Transverse colon (tissue), 4 donors: ENCODE results near the gene SERPINA1. TPM values are rescaled to one million over a fixed set of nuclear protein-coding genes. Genes with fewer than 3 reads are reported as not detected.
A peak's percentile ranks its signal among the peaks of the same experiment; 100 is the strongest.
"Not testable (repeated sequence)": the region's sequence is repeated elsewhere in the genome, so short reads cannot be mapped to it uniquely, and the experiment has no call there.

Experiments
- DNase-seq: peaks from one replicate; pipeline ENCODE4 v3.0.0-alpha.2; 2019
- H3K27ac ChIP-seq, 4 donors: fragments of 200-600 bp; sonication (generic); 2 replicates each; pipeline ENCODE4 v1.5.1; 2016 to 2018; ENCODE audit warnings: inconsistent platforms in 4 of 4
- H3K27me3 ChIP-seq: fragments of 200-600 bp; sonication (generic); 2 replicates; pipeline ENCODE4 v1.5.1; 2017; ENCODE audit warnings: inconsistent platforms
- H3K36me3 ChIP-seq, 4 donors: fragments of 200-600 bp; sonication (generic); 2 replicates each; pipeline ENCODE4 v1.5.1; 2017 to 2019; ENCODE audit warnings: inconsistent platforms in 4 of 4
- H3K4me1 ChIP-seq, 4 donors: fragments of 200-600 bp; sonication (generic); 2 replicates each; pipeline ENCODE4 v1.5.1; 2017 to 2020; ENCODE audit warnings: inconsistent platforms in 4 of 4
- H3K4me3 ChIP-seq, 4 donors: fragments of 200-600 bp; sonication (generic); 1 replicate in 1 of 4; 2 replicates in 3 of 4; pipeline versions ENCODE4 v1.5.1 to v1.6.1; 2017 to 2019; ENCODE audit warnings: inconsistent platforms in 4 of 4
- H3K9me3 ChIP-seq, 2 donors: fragments of 200-600 bp; sonication (generic); 2 replicates each; pipeline ENCODE4 v1.5.1; 2017 to 2019; ENCODE audit warnings: inconsistent platforms in 2 of 2
- EP300 ChIP-seq: sonication (generic); formaldehyde crosslinking; IDR thresholded peaks from one replicate; pipeline ENCODE4 v1.6.1; 2017; ENCODE audit warnings: antibody characterized with exemption, low read depth
- POLR2A ChIP-seq: fragments of 450-650 bp; IDR thresholded peaks from one replicate; pipeline ENCODE4 v1.6.1; 2016; ENCODE audit warnings: antibody characterized with exemption, mild to moderate bottlenecking, moderate library complexity
- POLR2AphosphoS5 ChIP-seq, 3 donors: sonication (generic); formaldehyde crosslinking; IDR thresholded peaks; one replicate each; pipeline ENCODE4 v1.6.1; 2016; ENCODE audit warnings: antibody characterized with exemption in 3 of 3
- WGBS, 2 donors: methylation state at CpG; one replicate each; pipeline ENCODE4 v1.1.5; 2018; ENCODE audit warnings: low coverage in 1 of 2; 5-methylcytosine and 5-hydroxymethylcytosine counted together
- in situ Hi-C, 4 donors: fragments of 200-750 bp; cut with MboI; loops; one replicate each; pipeline versions ENCODE4 v1.15.0 to v1.15.1; 2017; ENCODE audit warnings: low sequenced_read_pairs in 3 of 4, low pct_ligation_motif_present in 1 of 4, low pct_unique_long_range_greater_than_20kb in 1 of 4
- intact Hi-C: fragments of 100-400 bp; cut with DNase I; formaldehyde crosslinking; loops from one replicate; pipeline ENCODE4 v1.15.1; 2023; ENCODE audit warnings: low total_unique reads
- total RNA-seq, 4 donors: library from RNA; depleted of rRNA; stranded (reverse); fragments of >200 nt; gene quantifications; one replicate each; pipeline ENCODE4 v1.1.0, GENCODE V29; 2016
- TF ChIP-seq, protein P1 (sequence below), 5 experiments: fragments of 200-600 bp in 3 of 5; fragments of 450-650 bp in 2 of 5; sonication (generic) in 3 of 5; IDR thresholded peaks; 1 replicate in 2 of 5; 2 replicates in 3 of 5; pipeline ENCODE4 v1.5.1; 2016 to 2017; ENCODE audit warnings: antibody characterized with exemption in 5 of 5, inconsistent platforms in 3 of 5, mild to moderate bottlenecking in 2 of 5, moderate library complexity in 1 of 5

The SERPINA1 gene
- total RNA-seq, 4 donors from 2014 or later: 35.2 to 107 (median 61.0) TPM

DNA sequence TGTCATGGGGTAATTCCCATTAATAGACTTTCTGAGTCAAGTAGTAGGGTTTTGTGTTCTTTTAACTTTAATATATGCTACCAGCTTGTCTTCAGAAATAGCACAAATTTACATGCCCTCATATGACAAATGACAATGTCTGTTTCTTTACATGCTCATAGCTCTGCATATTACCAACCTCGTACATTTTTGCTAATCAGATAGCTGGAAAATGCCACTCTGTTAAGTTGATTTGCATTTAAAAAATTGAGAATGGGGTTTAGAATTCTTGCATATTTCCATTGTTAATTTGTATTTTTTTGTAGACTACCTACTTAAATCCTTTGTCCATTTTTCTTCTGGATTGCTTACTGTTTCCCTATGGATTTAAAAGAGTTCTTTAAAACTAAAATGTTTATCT, 31.2 kb downstream of the SERPINA1 start:
- in situ Hi-C loops: loop anchor here in 1 of 4 donors (10.0 kb wide), 1 partner anchor 128 kb away; no protein-coding TSS in a partner anchor
- intact Hi-C loops: no loop called here
- no peaks in the 10 kb centered on the region for H3K9me3 ChIP-seq
- no peaks in the 10 kb centered on the region for H3K36me3 ChIP-seq
- TF ChIP-seq EP300 (no peak), POLR2AphosphoS5 (IDR thresholded peaks at IDR 0.05) (no peak), POLR2A (no peak)
- TF ChIP-seq, protein P1, sequence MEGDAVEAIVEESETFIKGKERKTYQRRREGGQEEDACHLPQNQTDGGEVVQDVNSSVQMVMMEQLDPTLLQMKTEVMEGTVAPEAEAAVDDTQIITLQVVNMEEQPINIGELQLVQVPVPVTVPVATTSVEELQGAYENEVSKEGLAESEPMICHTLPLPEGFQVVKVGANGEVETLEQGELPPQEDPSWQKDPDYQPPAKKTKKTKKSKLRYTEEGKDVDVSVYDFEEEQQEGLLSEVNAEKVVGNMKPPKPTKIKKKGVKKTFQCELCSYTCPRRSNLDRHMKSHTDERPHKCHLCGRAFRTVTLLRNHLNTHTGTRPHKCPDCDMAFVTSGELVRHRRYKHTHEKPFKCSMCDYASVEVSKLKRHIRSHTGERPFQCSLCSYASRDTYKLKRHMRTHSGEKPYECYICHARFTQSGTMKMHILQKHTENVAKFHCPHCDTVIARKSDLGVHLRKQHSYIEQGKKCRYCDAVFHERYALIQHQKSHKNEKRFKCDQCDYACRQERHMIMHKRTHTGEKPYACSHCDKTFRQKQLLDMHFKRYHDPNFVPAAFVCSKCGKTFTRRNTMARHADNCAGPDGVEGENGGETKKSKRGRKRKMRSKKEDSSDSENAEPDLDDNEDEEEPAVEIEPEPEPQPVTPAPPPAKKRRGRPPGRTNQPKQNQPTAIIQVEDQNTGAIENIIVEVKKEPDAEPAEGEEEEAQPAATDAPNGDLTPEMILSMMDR (IDR thresholded peaks at IDR 0.05): no peak
- peaks cover 3% of the 10 kb centered on the region for H3K27me3 ChIP-seq
- H3K4me1 ChIP-seq: no peaks in the 10 kb centered on the region
- no peak overlapping the region for H3K4me3 ChIP-seq
- no peak overlapping the region for H3K27ac ChIP-seq
- WGBS, 2 donors: 50 to 57% methylated on average over 1 of the region's 1 CpG
- no peak for DNase-seq

DNA sequence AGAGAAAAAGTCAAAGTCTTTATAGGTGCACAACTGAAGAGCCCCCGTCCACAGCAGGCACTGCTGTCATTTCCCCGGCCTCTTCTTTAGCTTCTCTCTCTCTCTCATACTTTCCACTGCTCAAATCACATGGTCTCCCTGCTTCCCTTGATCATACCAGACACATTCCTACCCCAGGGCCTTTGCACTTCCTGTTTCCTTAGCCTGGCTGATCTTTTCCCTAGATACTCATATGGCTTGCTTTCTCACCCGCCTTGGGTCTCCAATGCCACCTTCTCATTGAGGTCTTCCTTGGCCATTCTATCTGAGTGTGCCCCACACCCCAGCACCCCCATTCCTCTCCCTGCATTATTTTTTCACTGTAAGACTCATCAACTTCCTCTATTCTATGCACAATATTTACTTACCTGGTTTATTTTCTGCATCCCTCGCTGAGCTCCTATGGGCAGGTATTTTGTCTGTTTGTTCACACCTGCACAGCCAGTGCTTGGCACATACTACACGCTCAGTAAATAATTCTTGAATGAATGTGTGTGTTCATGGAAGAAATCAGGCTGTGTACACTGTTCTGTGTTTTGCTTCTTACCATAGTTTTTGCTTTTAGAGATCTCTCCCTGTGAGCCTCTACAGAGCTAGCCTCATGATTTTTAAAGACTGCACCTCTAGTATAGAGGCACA, 31.9 kb downstream of the SERPINA1 start:
- no peaks in the 10 kb centered on the region for H3K4me1 ChIP-seq
- TF ChIP-seq POLR2AphosphoS5 (IDR thresholded peaks at IDR 0.05) (no peak), EP300 (no peak)
- no peaks in the 10 kb centered on the region for H3K36me3 ChIP-seq
- H3K27me3 ChIP-seq: peaks cover 4% of the 10 kb centered on the region
- WGBS, 2 donors: 70 to 72% methylated on average over 4 to 5 of the region's 5 CpGs
- H3K9me3 ChIP-seq: no peaks in the 10 kb centered on the region
- no peak overlapping the region for H3K4me3 ChIP-seq
- intact Hi-C loops: no loop called here
- no peak overlapping the region for H3K27ac ChIP-seq
- no peak for DNase-seq
- in situ Hi-C loops: loop anchor here in 1 of 4 donors (10.0 kb wide), 1 partner anchor 128 kb away; no protein-coding TSS in a partner anchor

DNA sequence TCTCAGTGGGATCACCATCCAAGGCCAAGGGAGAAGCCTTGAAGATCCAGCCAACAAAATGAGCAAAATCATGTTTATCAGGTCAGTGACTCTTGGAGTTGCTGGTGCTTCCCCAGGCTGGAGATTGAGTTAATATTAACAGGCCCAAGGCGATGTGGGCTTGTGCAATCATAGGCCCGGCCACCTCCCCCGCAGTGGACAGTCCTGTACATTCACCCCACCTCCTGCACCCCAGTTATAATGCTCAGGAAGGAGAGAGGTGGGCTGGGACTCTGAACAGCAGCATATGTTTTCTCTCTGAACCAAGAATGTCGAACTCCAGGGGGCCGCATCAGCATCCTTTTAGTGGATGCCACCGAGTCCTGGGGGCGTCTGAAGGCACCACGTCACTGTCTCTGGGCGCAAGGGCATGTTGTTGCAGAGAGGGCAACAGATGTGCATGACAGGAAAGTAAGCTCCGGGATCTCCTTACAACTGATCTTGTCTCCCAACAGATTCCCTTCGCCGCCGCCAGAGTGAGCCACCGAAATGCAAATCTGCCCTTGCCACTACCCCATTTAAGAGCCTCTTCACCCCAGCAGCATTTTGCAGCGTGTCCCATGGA, 33.1 kb downstream of the SERPINA1 start:
- peak; percentile 30 for DNase-seq
- Histone ChIP-seq H3K27ac (no peak overlapping the region), H3K36me3 (no peaks in the 10 kb centered on the region), H3K27me3 (peaks cover 4% of the 10 kb centered on the region), H3K9me3 (no peaks in the 10 kb centered on the region), H3K4me3 (no peak overlapping the region), H3K4me1 (no peaks in the 10 kb centered on the region)
- 32% methylated on average over 15 of the region's 15 CpGs; no CpG with 5 or more reads in 1 of the 2 donors for WGBS, 2 donors
- intact Hi-C loops (no loop called here), in situ Hi-C loops (loop anchor here in 1 of 4 donors (10.0 kb wide), 1 partner anchor 130 kb away; no protein-coding TSS in a partner anchor)
- TF ChIP-seq, protein P1 (IDR thresholded peaks at IDR 0.05): peak; percentile 5 to 46 (median 27)
- no peak for TF ChIP-seq EP300

DNA sequence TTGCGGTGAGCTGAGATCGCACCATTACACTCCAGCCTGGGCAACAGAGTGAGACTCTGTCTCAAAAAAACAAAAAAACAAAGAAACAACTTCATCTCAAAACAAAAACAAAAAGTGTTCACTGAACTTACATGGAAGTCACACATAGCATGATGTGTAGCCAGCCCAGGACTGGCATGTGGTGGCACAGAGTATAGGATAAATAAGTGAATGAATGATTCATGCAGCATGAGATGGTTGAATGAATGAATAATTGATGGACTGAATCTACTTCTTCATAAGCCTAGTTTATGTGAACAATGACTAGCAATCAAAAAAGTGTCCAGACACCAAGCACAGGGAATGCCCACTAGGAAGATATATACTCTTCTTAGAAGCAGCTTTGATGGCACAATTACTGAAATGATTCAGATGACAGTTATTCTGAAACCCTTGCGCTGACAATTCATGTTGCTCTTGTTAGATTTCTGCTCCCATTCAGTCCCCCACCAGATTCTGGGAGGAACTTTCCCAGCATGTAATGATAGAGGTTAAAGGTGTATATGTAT, 33.7 kb downstream of the SERPINA1 start:
- 80 to 89% methylated on average over 1 to 3 of the region's 3 CpGs for WGBS, 2 donors
- Histone ChIP-seq H3K4me1 (no peaks in the 10 kb centered on the region), H3K27me3 (peaks cover 4% of the 10 kb centered on the region), H3K9me3 (no peaks in the 10 kb centered on the region), H3K36me3 (no peaks in the 10 kb centered on the region), H3K27ac (no peak overlapping the region), H3K4me3 (no peak overlapping the region)
- intact Hi-C loops (no loop called here), in situ Hi-C loops (loop anchor here in 1 of 4 donors (10.0 kb wide), 1 partner anchor 130 kb away; no protein-coding TSS in a partner anchor)
- no peak for DNase-seq
- TF ChIP-seq POLR2AphosphoS5 (IDR thresholded peaks at IDR 0.05) (no peak), POLR2A (no peak), EP300 (no peak)
- TF ChIP-seq, protein P1 (IDR thresholded peaks at IDR 0.05): no peak

DNA sequence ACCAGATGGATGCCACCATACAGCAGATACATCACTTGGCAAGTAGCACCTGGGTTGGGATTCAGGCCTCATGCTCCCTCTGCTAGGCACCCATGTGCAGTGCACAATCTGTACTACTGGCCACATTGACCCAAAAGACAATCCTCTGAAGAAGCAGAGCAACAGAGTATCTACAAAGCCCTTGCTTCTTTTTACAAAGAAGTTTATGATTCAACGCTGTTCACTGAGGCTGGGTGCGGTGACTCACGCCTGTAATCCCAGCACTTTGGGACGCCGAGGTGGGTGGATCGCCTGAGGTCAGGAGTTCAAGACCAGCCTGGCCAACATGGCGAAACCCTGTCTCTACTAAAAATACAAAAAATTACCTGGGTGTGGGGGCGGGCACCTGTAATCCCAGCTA, 34.2 kb downstream of the SERPINA1 start:
- H3K27me3 ChIP-seq, intact Hi-C loops, H3K9me3 ChIP-seq, DNase-seq, H3K27ac ChIP-seq, H3K4me3 ChIP-seq, H3K4me1 ChIP-seq, H3K36me3 ChIP-seq: not testable (repeated sequence)
- in situ Hi-C loops: loop anchor here in 1 of 4 donors (10.0 kb wide), 1 partner anchor 131 kb away; no protein-coding TSS in a partner anchor
- 83 to 89% methylated on average over 3 to 8 of the region's 8 CpGs for WGBS, 2 donors
